Lung microvascular endothelial cell (primary cell): ENCODE data around the gene SSTR4. TPM values are rescaled to one million over a fixed set of nuclear protein-coding genes. Genes with fewer than 3 reads are reported as not detected.

Experiments
- DNase-seq, 2 donors: peaks; one replicate each; pipeline versions ENCODE4 v3.0.0 to v3.0.0-alpha.2; 2010; ENCODE audit warnings: low read depth in 2 of 2
- total RNA-seq: library from RNA; depleted of rRNA; stranded (reverse); fragments of >200 nt; gene quantifications from 2 replicates; pipeline ENCODE4 v1.2.1, GENCODE V29; 2014

Gene SSTR4
- total RNA-seq, 1 donor from 2014 or later, result not detected

- no peak for DNase-seq
These were observed 30.4 kb downstream of the SSTR4 start for GRCh38 chr20:23065266-23066201.

GRCh38 chr20:23066772-23067171 lies 31.7 kb downstream of the SSTR4 start:
- DNase-seq, result no peak

GRCh38 chr20:23068283-23068682 lies 33.2 kb downstream of the SSTR4 start:
- no peak for DNase-seq

- DNase-seq, result no peak
These were observed 34.0 kb downstream of the SSTR4 start for GRCh38 chr20:23069108-23069507.

GRCh38 chr20:23071398-23071797 lies 36.3 kb downstream of the SSTR4 start:
- no peak for DNase-seq

- DNase-seq, result no peak
These were observed 36.9 kb downstream of the SSTR4 start for GRCh38 chr20:23071996-23072395.

- DNase-seq, result peak in 1 of 2 donors; percentile 83
These were observed 37.9 kb downstream of the SSTR4 start for GRCh38 chr20:23072892-23073586.

- no peak for DNase-seq
These were observed 38.9 kb downstream of the SSTR4 start for GRCh38 chr20:23074052-23074451.

- DNase-seq, result no peak
These were observed 42.2 kb downstream of the SSTR4 start for GRCh38 chr20:23077277-23077676.

GRCh38 chr20:23078351-23079015 lies 43.4 kb downstream of the SSTR4 start:
- peak in 1 of 2 donors; percentile 54 for DNase-seq

- no peak for DNase-seq
These were observed 43.9 kb downstream of the SSTR4 start for GRCh38 chr20:23079016-23079351.

GRCh38 chr20:23079926-23080325 lies 44.8 kb downstream of the SSTR4 start:
- DNase-seq, result peak in 1 of 2 donors; percentile 50

- no peak for DNase-seq
These were observed 45.4 kb downstream of the SSTR4 start for GRCh38 chr20:23080521-23080920.

GRCh38 chr20:23081263-23081819 lies 46.2 kb downstream of the SSTR4 start:
- no peak for DNase-seq

GRCh38 chr20:23082846-23083552 lies 47.9 kb downstream of the SSTR4 start:
- DNase-seq, result peak; percentile 89 to 97

GRCh38 chr20:23083553-23084220 lies 48.6 kb downstream of the SSTR4 start:
- DNase-seq, result peak; percentile 44 to 50

GRCh38 chr20:23084282-23084844 lies 49.3 kb downstream of the SSTR4 start:
- no peak for DNase-seq

GRCh38 chr20:23084845-23085365 lies 49.8 kb downstream of the SSTR4 start:
- DNase-seq, result peak; percentile 78 to 80

GRCh38 chr20:23085436-23086055 lies 50.4 kb downstream of the SSTR4 start:
- peak in 1 of 2 donors; percentile 64 for DNase-seq
